Activated T-cell treated with anti-CD3 and anti-CD28 coated beads, Interleukin-2, amount 50 U/mL, for 4 hours (primary cell): ENCODE measurements around the gene TMEM131. TPM values are rescaled to one million over a fixed set of nuclear protein-coding genes. Genes with fewer than 3 reads are reported as not detected.

Source experiments
- ATAC-seq, 2 donors: fragments of 200-7000 bp; cut with Tn5 transposase; one replicate each; pipeline ENCODE4 v1.10.0; 2021
- DNase-seq: peaks from one replicate; pipeline ENCODE4 v3.0.0-alpha.2; 2020
- H3K27me3 Mint-ChIP-seq: one replicate; pipeline ENCODE4 v1.8.0; 2021; ENCODE audit warnings: low read depth, mixed read lengths
- H3K36me3 Mint-ChIP-seq: one replicate; pipeline ENCODE4 v1.8.0; 2022; ENCODE audit warnings: mixed read lengths; ENCODE audit not compliant: insufficient read depth
- H3K4me1 Mint-ChIP-seq: one replicate; pipeline ENCODE4 v1.8.0; 2021; ENCODE audit warnings: low read depth, mixed read lengths
- H3K4me3 Mint-ChIP-seq: one replicate; pipeline ENCODE4 v1.8.0; 2021; ENCODE audit warnings: mild to moderate bottlenecking, moderate library complexity, mixed read lengths
- H3K9me3 Mint-ChIP-seq: one replicate; pipeline ENCODE4 v1.8.0; 2021; ENCODE audit warnings: mixed read lengths
- total RNA-seq, 3 donors: library from RNA; stranded (reverse); gene quantifications; one replicate each; pipeline ENCODE4 v1.2.1, GENCODE V29; 2021

Gene TMEM131
- total RNA-seq, 3 donors from 2014 or later: 23.9 to 31.6 (median 28.3) TPM

GRCh38 chr2:97985998-97986397, 9.8 kb downstream of the TMEM131 start:
- ATAC-seq: no peak
- H3K4me3 Mint-ChIP-seq: no peak overlapping the region
- no peak for DNase-seq
- peaks cover 48% of the 10 kb centered on the region for H3K4me1 Mint-ChIP-seq
- H3K36me3 Mint-ChIP-seq: peaks cover 15% of the 10 kb centered on the region
- H3K9me3 Mint-ChIP-seq: peaks cover 6% of the 10 kb centered on the region
- no peaks in the 10 kb centered on the region for H3K27me3 Mint-ChIP-seq

- no peak for DNase-seq
- Mint-ChIP-seq H3K9me3 (peaks cover 7% of the 10 kb centered on the region), H3K27me3 (no peaks in the 10 kb centered on the region)
Measured at GRCh38 chr2:97983698-97984097, 12.1 kb downstream of the TMEM131 start.

DNA sequence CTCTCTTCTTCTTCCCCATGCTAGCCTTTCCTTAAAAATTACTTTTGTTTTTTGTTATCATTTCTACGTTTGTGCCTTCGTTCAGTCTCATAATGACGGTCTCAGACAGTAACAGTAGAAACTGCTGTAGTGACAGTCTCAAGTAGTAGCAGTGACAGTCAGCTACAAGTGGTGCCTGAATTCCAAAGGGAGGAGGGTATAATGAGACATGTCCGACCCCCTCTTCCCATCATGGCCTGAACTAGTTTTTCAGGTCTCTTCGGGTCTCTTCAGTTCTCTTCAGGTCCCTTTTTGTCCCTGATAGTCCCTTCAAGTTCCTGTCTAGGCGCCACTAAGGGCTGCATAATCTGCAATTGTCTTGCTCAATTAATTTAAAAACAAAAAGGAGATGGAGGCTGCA, 12.6 kb downstream of the TMEM131 start:
- Mint-ChIP-seq H3K4me1 (peaks cover 41% of the 10 kb centered on the region), H3K27me3 (no peaks in the 10 kb centered on the region), H3K4me3 (no peak overlapping the region), H3K9me3 (peaks cover 4% of the 10 kb centered on the region), H3K36me3 (peaks cover 18% of the 10 kb centered on the region)
- no peak for ATAC-seq
- no peak for DNase-seq

More at GRCh38 chr2:97983698-97984097, 12.1 kb downstream of the TMEM131 start:
- ATAC-seq: no peak
- H3K36me3 Mint-ChIP-seq: peaks cover 21% of the 10 kb centered on the region
- peaks cover 47% of the 10 kb centered on the region for H3K4me1 Mint-ChIP-seq
- H3K4me3 Mint-ChIP-seq: no peak overlapping the region

- DNase-seq: no peak
- Mint-ChIP-seq H3K36me3 (peaks cover 17% of the 10 kb centered on the region), H3K4me1 (peaks cover 40% of the 10 kb centered on the region), H3K4me3 (no peak overlapping the region), H3K27me3 (no peaks in the 10 kb centered on the region), H3K9me3 (peaks cover 4% of the 10 kb centered on the region)
- no peak for ATAC-seq
Measured at GRCh38 chr2:97982621-97983020, 13.1 kb downstream of the TMEM131 start.

- H3K27me3 Mint-ChIP-seq: no peaks in the 10 kb centered on the region
- peaks cover 20% of the 10 kb centered on the region for H3K36me3 Mint-ChIP-seq
- peaks cover 4% of the 10 kb centered on the region for H3K9me3 Mint-ChIP-seq
- DNase-seq (no peak), ATAC-seq (no peak)
- no peak overlapping the region for H3K4me3 Mint-ChIP-seq
- peaks cover 42% of the 10 kb centered on the region for H3K4me1 Mint-ChIP-seq
Measured at GRCh38 chr2:97981961-97982360, 13.8 kb downstream of the TMEM131 start.

DNA sequence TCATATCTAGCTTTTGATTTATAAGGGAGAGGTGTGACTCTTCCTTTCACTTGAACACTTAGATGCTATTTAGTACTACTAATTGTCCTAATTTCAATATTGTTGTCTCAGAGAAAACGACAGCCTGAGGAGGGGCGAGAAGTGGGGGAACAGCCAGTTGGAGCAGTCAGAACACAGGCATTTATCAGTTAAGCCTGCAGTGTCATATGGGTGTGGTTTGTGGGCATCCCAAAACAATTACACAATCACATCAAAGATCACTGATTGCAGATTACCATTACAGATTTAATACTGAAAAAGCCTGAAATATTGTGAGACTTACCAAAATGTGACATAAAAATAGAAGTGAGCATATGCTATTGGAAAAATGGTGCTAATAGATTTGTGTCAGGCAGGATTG, 15.8 kb downstream of the TMEM131 start:
- no peak for ATAC-seq
- H3K4me3 Mint-ChIP-seq: no peak overlapping the region

GRCh38 chr2:97974471-97974870, 21.3 kb downstream of the TMEM131 start:
- ATAC-seq (no peak), DNase-seq (no peak)
- Mint-ChIP-seq H3K27me3 (no peaks in the 10 kb centered on the region), H3K4me1 (peaks cover 39% of the 10 kb centered on the region), H3K9me3 (peaks cover 37% of the 10 kb centered on the region), H3K36me3 (peaks cover 31% of the 10 kb centered on the region), H3K4me3 (no peak overlapping the region)

More for the DNA sequence above, 15.8 kb downstream of the TMEM131 start:
- peaks cover 19% of the 10 kb centered on the region for H3K9me3 Mint-ChIP-seq
- DNase-seq: no peak
- peaks cover 29% of the 10 kb centered on the region for H3K36me3 Mint-ChIP-seq
- peaks cover 39% of the 10 kb centered on the region for H3K4me1 Mint-ChIP-seq
- H3K27me3 Mint-ChIP-seq: no peaks in the 10 kb centered on the region

DNA sequence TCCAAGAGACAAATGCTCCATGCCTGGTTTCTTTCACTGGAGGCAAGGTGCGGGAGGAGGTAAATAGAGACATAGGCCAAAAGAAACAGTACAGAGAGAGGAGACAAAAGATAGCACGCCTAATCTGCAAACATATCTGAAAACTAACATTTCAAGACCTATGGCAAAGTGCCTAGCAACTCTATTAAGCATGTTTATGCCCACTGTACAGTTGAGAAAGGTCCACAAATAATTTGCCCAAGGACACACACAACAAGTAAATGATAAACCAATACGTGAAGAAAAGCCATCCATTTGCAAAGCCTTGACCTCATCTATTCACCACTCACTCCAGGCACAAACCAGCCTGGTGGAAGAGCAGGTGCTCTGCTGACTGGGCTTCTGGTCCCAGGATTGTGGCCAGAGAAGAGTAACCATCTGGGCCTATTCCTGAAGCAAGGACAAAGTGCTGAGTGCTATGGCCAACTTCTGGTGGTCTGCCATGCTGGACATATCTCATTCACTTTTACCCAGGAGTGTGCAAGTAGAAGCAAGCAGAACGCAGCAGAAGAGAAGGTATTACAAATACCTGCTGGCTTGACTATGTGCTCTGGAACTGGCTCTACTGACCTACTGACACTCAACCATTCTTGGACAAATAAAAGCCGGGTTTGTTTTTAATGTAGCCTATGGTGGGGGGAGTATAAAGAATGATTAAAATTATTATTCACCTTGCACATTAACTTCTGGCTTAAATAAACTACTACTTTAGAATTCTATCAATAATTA, 25.3 kb downstream of the TMEM131 start:
- Mint-ChIP-seq H3K9me3 (peaks cover 24% of the 10 kb centered on the region), H3K27me3 (no peaks in the 10 kb centered on the region), H3K4me1 (peaks cover 63% of the 10 kb centered on the region)

DNA sequence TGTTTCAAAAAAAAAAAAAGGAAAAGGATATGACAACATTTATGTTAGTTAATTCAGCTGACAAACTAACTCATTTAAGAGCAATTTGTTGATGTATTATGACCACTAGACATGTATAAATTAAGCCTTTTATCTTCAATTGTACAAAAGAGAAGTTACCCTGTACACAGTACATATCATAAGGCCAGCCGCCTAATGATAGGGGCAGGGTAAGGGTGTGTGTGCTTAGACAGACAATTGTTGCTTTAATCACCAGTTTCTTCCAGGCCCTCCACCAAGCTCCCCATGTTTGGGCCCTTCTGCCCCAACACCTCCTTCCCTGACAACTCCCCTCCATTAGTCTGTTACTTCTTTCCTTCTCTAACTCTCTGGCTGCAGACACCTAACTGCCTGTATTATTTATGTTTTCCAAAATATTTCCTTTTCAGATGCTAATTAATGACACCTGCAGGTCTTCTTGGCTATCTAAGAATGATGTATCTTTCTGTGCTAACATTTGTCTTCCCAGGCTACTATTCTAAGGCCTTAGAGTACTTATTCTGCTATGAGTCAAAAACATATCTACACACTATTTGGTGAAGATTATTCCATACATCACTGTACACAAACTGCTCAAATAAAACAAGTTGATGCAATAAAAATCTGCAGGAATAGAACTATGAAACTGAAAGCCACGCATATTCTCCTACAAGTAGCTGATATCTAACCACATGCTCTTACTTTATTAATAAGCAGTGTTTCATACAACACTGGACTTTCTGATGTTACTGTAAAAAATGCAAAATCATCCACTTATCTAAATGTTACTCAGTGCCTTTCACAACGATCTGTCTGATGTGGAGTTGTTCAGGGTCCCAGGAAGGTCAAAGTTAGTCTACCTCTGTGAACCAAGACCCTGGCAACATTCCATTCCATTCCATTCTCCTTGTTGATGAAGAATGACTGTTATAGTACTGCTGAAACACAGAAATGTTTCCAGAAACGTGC, 26.4 kb downstream of the TMEM131 start:
- Mint-ChIP-seq H3K4me1 (peaks cover 66% of the 10 kb centered on the region), H3K36me3 (peaks cover 15% of the 10 kb centered on the region), H3K27me3 (no peaks in the 10 kb centered on the region), H3K9me3 (peaks cover 14% of the 10 kb centered on the region), H3K4me3 (no peak overlapping the region)
- DNase-seq (no peak), ATAC-seq (peak; percentile 66 to 71)

More for the DNA sequence above, 25.3 kb downstream of the TMEM131 start:
- ATAC-seq: no peak
- no peak for DNase-seq
- Mint-ChIP-seq H3K4me3 (no peak overlapping the region), H3K36me3 (peaks cover 21% of the 10 kb centered on the region)

DNA sequence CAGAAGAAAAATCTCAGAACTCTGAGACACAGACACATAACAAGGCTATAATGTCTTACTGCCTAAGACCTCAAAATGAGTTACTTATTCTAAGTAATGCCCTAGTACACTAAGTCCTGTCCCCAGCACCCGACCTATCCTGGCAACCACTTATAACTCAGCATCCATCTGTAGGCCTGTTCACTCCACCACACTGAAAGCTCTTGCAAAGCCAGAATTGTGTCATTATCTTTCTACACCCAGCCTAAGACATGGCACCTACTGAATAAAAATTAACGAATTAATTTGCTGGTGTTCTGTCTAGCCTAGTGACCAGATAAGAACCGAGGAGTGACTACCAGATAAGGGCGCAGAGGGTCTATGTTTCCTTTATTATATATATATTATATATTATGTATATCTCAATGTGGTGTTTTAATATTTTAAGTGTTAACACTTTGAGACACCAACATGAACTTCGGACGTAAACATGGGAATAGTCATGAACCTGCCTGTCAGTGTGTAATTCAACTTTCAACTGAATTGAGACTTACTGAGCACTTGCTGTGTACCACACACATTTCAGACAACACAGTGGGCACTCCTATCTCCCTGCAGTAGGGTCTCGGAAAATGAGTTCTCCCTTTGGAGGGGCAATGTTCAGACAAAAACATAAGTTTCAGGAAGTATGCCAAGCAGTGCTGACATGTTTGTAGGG, 27.7 kb downstream of the TMEM131 start:
- no peak overlapping the region for H3K4me3 Mint-ChIP-seq
- no peaks in the 10 kb centered on the region for H3K27me3 Mint-ChIP-seq
- DNase-seq: no peak
- no peak for ATAC-seq
- H3K36me3 Mint-ChIP-seq: peaks cover 6% of the 10 kb centered on the region
- peaks cover 68% of the 10 kb centered on the region for H3K4me1 Mint-ChIP-seq
- H3K9me3 Mint-ChIP-seq: peaks cover under 1% of the 10 kb centered on the region

DNA sequence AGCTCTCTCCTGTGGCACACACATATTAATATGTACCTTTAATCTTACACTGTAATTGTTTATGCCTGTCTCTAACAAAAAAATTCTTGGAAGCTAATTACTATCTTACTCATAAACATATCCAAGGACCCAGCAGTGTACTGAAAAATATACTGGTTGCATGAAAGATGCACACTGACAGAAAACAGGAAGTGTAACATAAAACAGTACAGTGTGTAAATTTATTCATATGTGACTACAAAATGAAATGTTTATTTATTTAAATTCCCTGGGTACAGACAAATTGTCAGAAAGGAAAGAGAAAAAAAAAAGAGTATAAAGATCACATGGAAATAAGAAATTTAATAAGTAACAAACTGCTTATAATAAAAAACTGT, 28.5 kb downstream of the TMEM131 start:
- no peak for ATAC-seq
- Mint-ChIP-seq H3K27me3 (no peaks in the 10 kb centered on the region), H3K4me1 (peaks cover 75% of the 10 kb centered on the region), H3K4me3 (no peak overlapping the region), H3K9me3 (no peaks in the 10 kb centered on the region), H3K36me3 (peaks cover 3% of the 10 kb centered on the region)
- DNase-seq: no peak

DNA sequence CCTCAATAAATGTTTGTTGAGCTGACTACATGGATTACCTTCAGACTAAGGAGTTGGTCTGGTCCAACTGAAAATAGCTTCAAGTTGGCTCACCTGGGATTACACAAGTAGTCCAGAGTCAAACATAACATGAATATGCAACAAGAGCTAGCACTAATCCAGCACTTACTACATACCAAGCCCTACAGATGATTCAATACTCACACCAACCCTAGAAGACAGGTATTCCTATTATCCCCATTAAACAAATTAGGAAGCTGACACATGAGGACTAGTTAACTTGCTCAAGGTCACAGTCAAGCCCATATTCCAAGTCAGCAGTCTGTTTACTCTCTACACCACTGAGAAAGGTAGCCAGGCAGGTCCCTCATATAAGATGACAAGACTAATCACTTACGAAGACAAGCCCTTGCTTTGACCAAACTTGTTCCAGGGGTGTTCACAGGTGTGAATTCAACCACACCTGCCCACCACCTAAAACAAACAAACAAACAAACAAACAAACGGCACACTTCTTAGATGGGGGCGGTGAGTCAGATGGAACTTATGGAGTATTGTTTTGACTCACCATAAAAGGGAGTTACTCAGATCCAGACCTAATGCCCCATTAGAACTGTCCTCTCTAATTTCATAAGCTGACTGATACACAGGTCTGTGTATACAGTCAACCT, 29.1 kb downstream of the TMEM131 start:
- H3K4me1 Mint-ChIP-seq: peaks cover 77% of the 10 kb centered on the region
- no peak overlapping the region for H3K4me3 Mint-ChIP-seq
- DNase-seq: no peak
- H3K9me3 Mint-ChIP-seq: no peaks in the 10 kb centered on the region
- H3K36me3 Mint-ChIP-seq: peaks cover 3% of the 10 kb centered on the region
- ATAC-seq: peak; percentile 21 to 23
- H3K27me3 Mint-ChIP-seq: no peaks in the 10 kb centered on the region

GRCh38 chr2:97965116-97965515, 30.6 kb downstream of the TMEM131 start:
- no peaks in the 10 kb centered on the region for H3K27me3 Mint-ChIP-seq
- H3K4me1 Mint-ChIP-seq: peaks cover 77% of the 10 kb centered on the region
- DNase-seq (no peak), ATAC-seq (no peak)
- no peak overlapping the region for H3K4me3 Mint-ChIP-seq
- H3K9me3 Mint-ChIP-seq: no peaks in the 10 kb centered on the region
- H3K36me3 Mint-ChIP-seq: peaks cover 3% of the 10 kb centered on the region

- Mint-ChIP-seq H3K4me3 (no peak overlapping the region), H3K4me1 (peaks cover 76% of the 10 kb centered on the region)
- ATAC-seq: no peak
Measured at GRCh38 chr2:97963880-97964279, 31.9 kb downstream of the TMEM131 start.

More at GRCh38 chr2:97963880-97964279, 31.9 kb downstream of the TMEM131 start:
- no peak for DNase-seq
- H3K27me3 Mint-ChIP-seq: no peaks in the 10 kb centered on the region
- H3K9me3 Mint-ChIP-seq: no peaks in the 10 kb centered on the region
- H3K36me3 Mint-ChIP-seq: no peaks in the 10 kb centered on the region
